Measurements from ENCODE around the gene TSPEAR.

Gene TSPEAR

GRCh38 chr21:44456214-44456914 is 255.0 kb downstream of the TSPEAR start:
- DNase-seq (ENCODE audit: low spot score): no peak
- in situ Hi-C loops (cut with MboI; ENCODE audit: low pct_unique_long_range_greater_than_20kb, low sequenced_read_pairs, unreplicated experiment): loop anchor here (25.0 kb wide), 1 partner anchor 369 kb away; no protein-coding TSS in a partner anchor
- no peak for TF ChIP-seq CTCF (IDR thresholded peaks at IDR 0.05; ENCODE audit: extremely low read depth, insufficient read depth, missing control alignments)

- TF ChIP-seq CTCF (IDR thresholded peaks at IDR 0.05; ENCODE audit: extremely low read depth, insufficient read depth, missing control alignments): peak; percentile 41
- peak; percentile 79 for DNase-seq (ENCODE audit: low spot score)
- in situ Hi-C loops (cut with MboI; ENCODE audit: low pct_unique_long_range_greater_than_20kb, low sequenced_read_pairs, unreplicated experiment): loop anchor here (25.0 kb wide), 1 partner anchor 368 kb away; no protein-coding TSS in a partner anchor
Observed at GRCh38 chr21:44455524-44456213, 255.7 kb downstream of the TSPEAR start.

- peak; percentile 98 for DNase-seq (ENCODE audit: low spot score)
- in situ Hi-C loops (cut with MboI; ENCODE audit: low pct_unique_long_range_greater_than_20kb, low sequenced_read_pairs, unreplicated experiment): loop anchor here (25.0 kb wide), 1 partner anchor 368 kb away; no protein-coding TSS in a partner anchor
- TF ChIP-seq CTCF (IDR thresholded peaks at IDR 0.05; ENCODE audit: extremely low read depth, insufficient read depth, missing control alignments): no peak
Observed at GRCh38 chr21:44454747-44455523, 256.4 kb downstream of the TSPEAR start, which contains the start of gene LRRC3. Gene LRRC3, plus strand, starts transcription at chr21:44455510. Its CDS starts 1,135 bp downstream, at chr21:44456645.

GRCh38 chr21:44454058-44454457 is 257.3 kb downstream of the TSPEAR start:
- DNase-seq (ENCODE audit: low spot score): no peak
- in situ Hi-C loops (cut with MboI; ENCODE audit: low pct_unique_long_range_greater_than_20kb, low sequenced_read_pairs, unreplicated experiment): loop anchor here (25.0 kb wide), 1 partner anchor 367 kb away; no protein-coding TSS in a partner anchor

GRCh38 chr21:44453120-44453519 is 258.3 kb downstream of the TSPEAR start:
- no peak for TF ChIP-seq CTCF (IDR thresholded peaks at IDR 0.05; ENCODE audit: extremely low read depth, insufficient read depth, missing control alignments)
- DNase-seq (ENCODE audit: low spot score): no peak
- in situ Hi-C loops (cut with MboI; ENCODE audit: low pct_unique_long_range_greater_than_20kb, low sequenced_read_pairs, unreplicated experiment): loop anchor here (25.0 kb wide), 1 partner anchor 366 kb away; no protein-coding TSS in a partner anchor

More at GRCh38 chr21:44454058-44454457, 257.3 kb downstream of the TSPEAR start:
- no peak for TF ChIP-seq CTCF (IDR thresholded peaks at IDR 0.05; ENCODE audit: extremely low read depth, insufficient read depth, missing control alignments)

GRCh38 chr21:44450999-44451398 is 260.4 kb downstream of the TSPEAR start:
- in situ Hi-C loops (cut with MboI; ENCODE audit: low pct_unique_long_range_greater_than_20kb, low sequenced_read_pairs, unreplicated experiment): loop anchor here (25.0 kb wide), 1 partner anchor 364 kb away; no protein-coding TSS in a partner anchor
- TF ChIP-seq CTCF (IDR thresholded peaks at IDR 0.05; ENCODE audit: extremely low read depth, insufficient read depth, missing control alignments): no peak
- no peak for DNase-seq (ENCODE audit: low spot score)

Data from GM13977 (cell line).